ENCODE data around the gene ACYP2.

GRCh38 chr2:54348646-54349045 is 233.2 kb downstream of the ACYP2 start:
- no peak for TF ChIP-seq EZH2 (IDR thresholded peaks at IDR 0.05; ENCODE audit: insufficient read depth, poor library complexity, severe bottlenecking)
- TF ChIP-seq EZH2phosphoT487 (IDR thresholded peaks at IDR 0.05; ENCODE audit: insufficient read depth, low read depth), result no peak

Measured in GM23248 (cell line).